ENCODE results near the gene NOP53.
A peak's percentile ranks its signal among the peaks of the same experiment; 100 is the strongest.
"Not testable (repeated sequence)": the region's sequence is repeated elsewhere in the genome, so short reads cannot be mapped to it uniquely, and the experiment has no call there.

NOP53 gene

DNA sequence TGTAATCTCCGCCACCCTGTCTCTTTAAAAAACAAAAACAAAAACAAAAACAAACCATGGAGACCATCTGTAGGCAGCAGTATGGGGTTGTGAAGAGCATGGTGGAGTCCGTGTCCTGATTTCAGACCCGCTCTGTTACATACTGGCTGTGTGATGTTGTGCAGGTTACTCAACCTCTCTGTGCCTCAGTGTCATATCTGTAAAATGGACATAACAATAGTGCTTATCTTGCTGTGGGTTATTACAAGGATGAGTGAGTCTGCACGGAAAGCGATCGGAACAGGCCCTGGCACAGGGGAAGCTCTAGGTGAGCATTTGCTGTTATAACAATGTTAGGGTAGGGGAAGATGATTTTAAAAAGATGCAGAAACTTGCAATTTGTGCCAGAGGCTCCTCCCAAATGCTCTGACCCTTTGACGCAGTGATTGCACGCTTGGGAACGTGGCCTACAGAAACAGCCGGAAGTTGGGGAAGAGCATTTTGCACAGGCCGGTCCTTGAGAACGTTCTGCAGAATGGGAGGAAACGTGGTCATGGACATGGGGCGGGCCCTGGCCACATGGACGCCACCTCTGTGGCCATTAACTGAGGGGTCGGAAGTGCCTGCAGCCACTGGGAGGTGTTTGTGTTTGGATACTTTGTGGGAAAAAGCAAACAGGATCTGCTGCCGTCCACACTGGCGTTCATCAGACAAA lies 17.4 kb downstream of the NOP53 start:
- no peak for TF ChIP-seq EZH2 (IDR thresholded peaks at IDR 0.05; ENCODE audit: borderline replicate concordance, low read depth, low read length, severe bottlenecking)
- TF ChIP-seq, protein P1, sequence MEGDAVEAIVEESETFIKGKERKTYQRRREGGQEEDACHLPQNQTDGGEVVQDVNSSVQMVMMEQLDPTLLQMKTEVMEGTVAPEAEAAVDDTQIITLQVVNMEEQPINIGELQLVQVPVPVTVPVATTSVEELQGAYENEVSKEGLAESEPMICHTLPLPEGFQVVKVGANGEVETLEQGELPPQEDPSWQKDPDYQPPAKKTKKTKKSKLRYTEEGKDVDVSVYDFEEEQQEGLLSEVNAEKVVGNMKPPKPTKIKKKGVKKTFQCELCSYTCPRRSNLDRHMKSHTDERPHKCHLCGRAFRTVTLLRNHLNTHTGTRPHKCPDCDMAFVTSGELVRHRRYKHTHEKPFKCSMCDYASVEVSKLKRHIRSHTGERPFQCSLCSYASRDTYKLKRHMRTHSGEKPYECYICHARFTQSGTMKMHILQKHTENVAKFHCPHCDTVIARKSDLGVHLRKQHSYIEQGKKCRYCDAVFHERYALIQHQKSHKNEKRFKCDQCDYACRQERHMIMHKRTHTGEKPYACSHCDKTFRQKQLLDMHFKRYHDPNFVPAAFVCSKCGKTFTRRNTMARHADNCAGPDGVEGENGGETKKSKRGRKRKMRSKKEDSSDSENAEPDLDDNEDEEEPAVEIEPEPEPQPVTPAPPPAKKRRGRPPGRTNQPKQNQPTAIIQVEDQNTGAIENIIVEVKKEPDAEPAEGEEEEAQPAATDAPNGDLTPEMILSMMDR (IDR thresholded peaks at IDR 0.05; ENCODE audit: borderline replicate concordance, extremely low read depth, low read length, poor library complexity, severe bottlenecking): no peak
- no peak overlapping the region for H3K9ac ChIP-seq (ENCODE audit: low read depth, low read length)
- H3K79me2 ChIP-seq (ENCODE audit: insufficient read depth, low read length): no peaks in the 10 kb centered on the region
- H3K36me3 ChIP-seq (ENCODE audit: insufficient read depth, low read length): peaks cover 7% of the 10 kb centered on the region; the same call in 1 of the 2 replicates
- no peak overlapping the region for H2AFZ ChIP-seq (ENCODE audit: low read depth, low read length)
- no peak overlapping the region for H3K4me2 ChIP-seq (ENCODE audit: insufficient read depth, low read length)
- no peaks in the 10 kb centered on the region; the same call in none of the 2 replicates for H4K20me1 ChIP-seq (ENCODE audit: insufficient read depth, low read length)
- H3K9me3 ChIP-seq (ENCODE audit: insufficient read depth, low read length, severe bottlenecking): no peaks in the 10 kb centered on the region
- no peak overlapping the region for H3K4me3 ChIP-seq (ENCODE audit: low read depth in 1 of 2, low read length in 2 of 2)
- no peak overlapping the region for H3K27ac ChIP-seq (ENCODE audit: low read length)
- no peaks in the 10 kb centered on the region for H3K27me3 ChIP-seq (ENCODE audit: insufficient read depth, low read length, poor library complexity)
- DNase-seq (no peak), ATAC-seq (ENCODE audit: insufficient read depth, low read depth) (no peak)
- H3K4me1 ChIP-seq (ENCODE audit: insufficient read depth, low read length): no peaks in the 10 kb centered on the region

DNA sequence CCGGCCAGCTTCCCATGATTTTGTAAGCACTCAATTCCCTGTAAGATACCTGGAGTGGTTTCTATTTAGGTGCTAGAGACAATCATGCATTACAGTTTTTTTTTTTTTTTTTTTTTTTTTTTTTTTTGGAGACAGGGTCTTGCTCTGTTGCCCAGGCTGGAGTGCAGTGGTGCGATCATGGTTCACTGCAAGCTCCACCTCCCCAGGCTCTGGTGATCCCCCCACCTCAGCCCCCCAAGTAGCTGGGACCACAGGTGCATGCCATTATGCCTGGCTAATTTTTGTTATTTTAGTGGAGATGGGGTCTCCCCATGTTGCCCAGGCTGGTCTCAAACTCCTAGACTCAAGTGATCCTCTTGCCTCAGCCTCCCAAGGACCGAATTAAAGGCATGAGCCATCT lies 19.4 kb downstream of the NOP53 start:
- not testable (repeated sequence) for H3K36me3 ChIP-seq (ENCODE audit: insufficient read depth, low read length); H3K9me3 ChIP-seq (ENCODE audit: insufficient read depth, low read length, severe bottlenecking); H3K4me2 ChIP-seq (ENCODE audit: insufficient read depth, low read length); H2AFZ ChIP-seq (ENCODE audit: low read depth, low read length); H3K79me2 ChIP-seq (ENCODE audit: insufficient read depth, low read length); H3K9ac ChIP-seq (ENCODE audit: low read depth, low read length); H3K4me1 ChIP-seq (ENCODE audit: insufficient read depth, low read length); ATAC-seq (ENCODE audit: insufficient read depth, low read depth); H3K27ac ChIP-seq (ENCODE audit: low read length); DNase-seq; H4K20me1 ChIP-seq (ENCODE audit: insufficient read depth, low read length); H3K4me3 ChIP-seq (ENCODE audit: low read depth in 1 of 2, low read length in 2 of 2); H3K27me3 ChIP-seq (ENCODE audit: insufficient read depth, low read length, poor library complexity)

DNA sequence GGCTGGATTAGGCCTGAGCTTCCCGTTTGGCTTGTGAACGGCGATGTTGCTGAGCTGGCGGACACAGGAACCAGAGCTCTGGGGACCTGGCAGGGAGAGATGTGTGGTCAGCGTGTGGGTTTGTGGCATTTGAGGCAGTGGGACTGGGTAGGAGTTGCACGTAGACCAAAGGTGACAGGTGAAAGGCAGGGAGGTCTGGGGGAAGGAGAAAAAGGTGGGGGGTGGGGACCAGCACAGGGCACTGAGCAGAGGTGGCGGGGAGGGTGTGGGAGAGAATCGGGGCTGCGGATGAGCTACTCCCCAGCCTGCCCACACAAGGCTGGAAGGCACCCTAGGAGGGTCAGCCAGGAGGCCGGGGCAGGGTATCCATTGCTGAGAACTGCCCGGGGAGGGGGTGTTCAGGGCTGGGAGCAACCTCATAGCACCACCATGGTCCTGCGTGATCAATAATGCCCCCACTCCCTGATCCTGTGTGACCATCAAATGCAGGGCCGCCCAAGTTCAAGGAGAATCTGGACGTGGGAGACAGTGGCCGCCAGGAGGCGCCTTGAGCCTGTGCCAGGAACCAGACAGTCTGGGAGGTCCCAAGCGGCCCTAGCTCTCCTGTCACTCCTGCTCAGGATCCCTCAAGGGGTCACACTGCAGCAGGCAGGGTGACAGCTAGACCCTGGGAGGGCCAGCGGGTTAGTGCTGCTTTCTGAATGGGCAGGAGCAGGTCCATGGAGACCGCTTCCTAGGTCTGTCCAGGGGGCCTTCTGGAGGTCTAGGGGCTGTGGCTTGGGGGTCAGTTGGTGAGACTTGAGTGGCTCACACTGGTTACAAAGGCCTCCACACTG lies 20.4 kb downstream of the NOP53 start:
- ATAC-seq (ENCODE audit: insufficient read depth, low read depth) (peak; percentile 76), DNase-seq (peak; percentile 50)
- Histone ChIP-seq H3K79me2 (ENCODE audit: insufficient read depth, low read length) (no peaks in the 10 kb centered on the region), H3K27ac (ENCODE audit: low read length) (no peak overlapping the region), H3K36me3 (ENCODE audit: insufficient read depth, low read length) (no peaks in the 10 kb centered on the region), H4K20me1 (ENCODE audit: insufficient read depth, low read length) (no peaks in the 10 kb centered on the region; the same call in 1 of the 2 replicates), H3K9me3 (ENCODE audit: insufficient read depth, low read length, severe bottlenecking) (no peaks in the 10 kb centered on the region), H3K9ac (ENCODE audit: low read depth, low read length) (no peak overlapping the region), H3K4me3 (ENCODE audit: low read depth in 1 of 2, low read length in 2 of 2) (no peak overlapping the region), H2AFZ (ENCODE audit: low read depth, low read length) (no peak overlapping the region), H3K27me3 (ENCODE audit: insufficient read depth, low read length, poor library complexity) (peaks cover 4% of the 10 kb centered on the region), H3K4me1 (ENCODE audit: insufficient read depth, low read length) (no peaks in the 10 kb centered on the region), H3K4me2 (ENCODE audit: insufficient read depth, low read length) (no peak overlapping the region)
- TF ChIP-seq, protein P1 (IDR thresholded peaks at IDR 0.05; ENCODE audit: borderline replicate concordance, extremely low read depth, low read length, poor library complexity, severe bottlenecking): peak; percentile 67
- no peak for TF ChIP-seq EZH2 (IDR thresholded peaks at IDR 0.05; ENCODE audit: borderline replicate concordance, low read depth, low read length, severe bottlenecking)

DNA sequence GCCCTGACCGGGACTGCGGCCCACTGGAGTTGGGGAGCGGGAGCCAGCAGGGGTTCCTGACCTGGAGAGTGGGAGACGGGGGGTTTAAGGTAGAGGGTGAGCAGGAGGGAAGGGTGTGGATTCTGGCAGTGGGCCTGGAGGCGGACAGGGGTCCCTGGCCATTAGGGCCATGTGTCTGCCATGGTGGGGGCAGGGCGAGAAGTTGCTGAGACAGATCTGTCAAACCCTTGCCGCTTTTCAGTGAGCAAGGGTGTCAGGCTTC lies 20.9 kb downstream of the NOP53 start:
- Histone ChIP-seq H3K79me2 (ENCODE audit: insufficient read depth, low read length) (no peaks in the 10 kb centered on the region), H3K9me3 (ENCODE audit: insufficient read depth, low read length, severe bottlenecking) (no peaks in the 10 kb centered on the region), H3K4me2 (ENCODE audit: insufficient read depth, low read length) (no peak overlapping the region), H3K27ac (ENCODE audit: low read length) (no peak overlapping the region), H3K9ac (ENCODE audit: low read depth, low read length) (no peak overlapping the region), H3K4me3 (ENCODE audit: low read depth in 1 of 2, low read length in 2 of 2) (no peak overlapping the region), H3K36me3 (ENCODE audit: insufficient read depth, low read length) (no peaks in the 10 kb centered on the region), H3K4me1 (ENCODE audit: insufficient read depth, low read length) (no peaks in the 10 kb centered on the region), H4K20me1 (ENCODE audit: insufficient read depth, low read length) (no peaks in the 10 kb centered on the region; the same call in 1 of the 2 replicates), H3K27me3 (ENCODE audit: insufficient read depth, low read length, poor library complexity) (peaks cover 4% of the 10 kb centered on the region), H2AFZ (ENCODE audit: low read depth, low read length) (no peak overlapping the region)
- TF ChIP-seq, protein P1 (IDR thresholded peaks at IDR 0.05; ENCODE audit: borderline replicate concordance, extremely low read depth, low read length, poor library complexity, severe bottlenecking): no peak
- no peak for TF ChIP-seq EZH2 (IDR thresholded peaks at IDR 0.05; ENCODE audit: borderline replicate concordance, low read depth, low read length, severe bottlenecking)
- ATAC-seq (ENCODE audit: insufficient read depth, low read depth) (no peak), DNase-seq (no peak)
